Smooth muscle cell of the brain vasculature (primary cell): ENCODE data around the gene EXO5.
"Not testable (repeated sequence)": the region's sequence is repeated elsewhere in the genome, so short reads cannot be mapped to it uniquely, and the experiment has no call there.

Source experiments
- DNase-seq: peaks from one replicate; pipeline ENCODE4 v3.0.0-alpha.2; 2012; ENCODE audit warnings: low read depth, low spot score

Gene EXO5, protein sequence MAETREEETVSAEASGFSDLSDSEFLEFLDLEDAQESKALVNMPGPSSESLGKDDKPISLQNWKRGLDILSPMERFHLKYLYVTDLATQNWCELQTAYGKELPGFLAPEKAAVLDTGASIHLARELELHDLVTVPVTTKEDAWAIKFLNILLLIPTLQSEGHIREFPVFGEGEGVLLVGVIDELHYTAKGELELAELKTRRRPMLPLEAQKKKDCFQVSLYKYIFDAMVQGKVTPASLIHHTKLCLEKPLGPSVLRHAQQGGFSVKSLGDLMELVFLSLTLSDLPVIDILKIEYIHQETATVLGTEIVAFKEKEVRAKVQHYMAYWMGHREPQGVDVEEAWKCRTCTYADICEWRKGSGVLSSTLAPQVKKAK

DNA sequence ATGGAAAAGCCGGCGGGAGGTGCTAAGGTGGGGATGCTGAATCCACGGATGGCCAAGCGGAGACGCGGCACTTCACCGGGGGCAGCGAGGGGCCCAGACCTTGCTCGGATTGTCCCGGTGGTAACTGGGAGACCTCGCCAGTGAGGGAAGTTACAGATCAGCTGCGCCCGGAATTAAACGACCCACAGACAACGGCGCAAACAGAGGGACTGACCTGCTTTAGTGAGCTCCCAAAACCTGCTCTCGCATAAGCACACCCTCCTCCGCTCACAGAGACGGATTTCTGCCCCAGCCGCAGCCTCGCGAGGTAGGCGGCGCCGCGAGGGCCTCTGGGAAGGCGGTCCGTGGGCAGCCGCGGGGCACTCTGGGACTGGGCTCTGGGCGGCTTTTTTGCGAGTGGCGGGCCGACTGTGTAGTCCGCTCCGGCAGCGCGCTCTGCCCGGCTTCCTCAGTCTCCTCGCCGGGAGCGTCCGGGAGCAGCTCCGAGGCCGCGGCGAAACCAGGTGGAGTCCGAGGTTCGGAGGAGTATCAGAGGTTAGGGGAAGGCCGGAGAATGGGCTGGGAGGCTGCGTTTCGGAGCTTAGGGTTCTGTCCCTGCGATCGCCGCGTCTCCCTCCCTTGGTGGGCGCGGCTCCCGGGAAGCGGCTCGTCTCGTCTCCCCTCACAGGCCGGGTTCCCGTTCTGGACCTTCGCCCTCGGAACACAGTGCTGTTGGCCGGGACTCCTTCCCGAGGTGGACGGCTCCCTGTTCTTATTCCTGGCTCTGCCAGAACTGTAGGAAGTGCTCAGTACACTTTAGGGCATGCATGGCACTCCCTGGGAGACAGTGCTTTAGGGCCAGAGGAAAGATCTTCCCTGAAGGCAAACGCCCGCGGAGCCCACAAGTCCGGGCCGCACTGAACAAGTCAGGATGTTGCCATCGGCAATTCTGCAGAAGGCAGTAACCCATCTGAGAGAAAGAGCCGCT, at the start of gene EXO5:
Gene EXO5 (plus strand): TSS at position 393 of the 967 bp plus-strand sequence. CDS start 5,778 bp downstream, outside the sequence.
- no peak for DNase-seq

DNA sequence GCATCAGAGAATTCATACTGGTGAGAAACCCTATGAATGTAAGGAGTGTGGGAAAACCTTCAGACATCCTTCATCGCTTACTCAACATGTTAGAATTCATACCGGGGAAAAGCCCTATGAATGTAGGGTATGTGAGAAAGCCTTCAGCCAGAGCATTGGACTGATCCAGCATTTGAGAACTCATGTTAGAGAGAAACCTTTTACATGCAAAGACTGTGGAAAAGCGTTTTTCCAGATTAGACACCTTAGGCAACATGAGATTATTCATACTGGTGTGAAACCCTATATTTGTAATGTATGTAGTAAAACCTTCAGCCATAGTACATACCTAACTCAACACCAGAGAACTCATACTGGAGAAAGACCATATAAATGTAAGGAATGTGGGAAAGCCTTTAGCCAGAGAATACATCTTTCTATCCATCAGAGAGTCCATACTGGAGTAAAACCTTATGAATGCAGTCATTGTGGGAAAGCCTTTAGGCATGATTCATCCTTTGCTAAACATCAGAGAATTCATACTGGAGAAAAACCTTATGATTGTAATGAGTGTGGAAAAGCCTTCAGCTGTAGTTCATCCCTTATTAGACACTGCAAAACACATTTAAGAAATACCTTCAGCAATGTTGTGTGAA, 45.5 kb upstream of the EXO5 start:
- no peak for DNase-seq

DNA sequence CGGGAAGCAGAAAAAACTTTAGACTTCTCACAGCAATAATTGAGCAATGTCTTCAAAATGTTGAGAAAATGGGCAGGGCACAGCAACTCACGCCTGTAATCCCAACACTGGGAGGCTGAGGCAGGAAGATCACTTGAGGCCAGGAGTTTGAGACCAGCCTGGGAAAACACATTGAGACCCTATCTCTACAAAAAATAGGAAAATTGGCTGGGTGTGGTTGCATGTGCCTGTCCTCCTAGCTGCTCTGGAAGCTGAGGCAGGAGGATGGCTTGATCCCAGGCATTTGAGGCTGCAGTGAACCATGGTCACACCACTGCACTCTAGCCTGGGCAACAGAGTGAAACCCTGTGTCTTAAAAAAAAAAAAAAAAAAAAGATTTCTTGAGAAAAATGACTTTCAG, 39.2 kb upstream of the EXO5 start:
- DNase-seq: no peak

- no peak for DNase-seq
Measured at GRCh38 chr1:40475268-40475667, 33.3 kb upstream of the EXO5 start.

DNA sequence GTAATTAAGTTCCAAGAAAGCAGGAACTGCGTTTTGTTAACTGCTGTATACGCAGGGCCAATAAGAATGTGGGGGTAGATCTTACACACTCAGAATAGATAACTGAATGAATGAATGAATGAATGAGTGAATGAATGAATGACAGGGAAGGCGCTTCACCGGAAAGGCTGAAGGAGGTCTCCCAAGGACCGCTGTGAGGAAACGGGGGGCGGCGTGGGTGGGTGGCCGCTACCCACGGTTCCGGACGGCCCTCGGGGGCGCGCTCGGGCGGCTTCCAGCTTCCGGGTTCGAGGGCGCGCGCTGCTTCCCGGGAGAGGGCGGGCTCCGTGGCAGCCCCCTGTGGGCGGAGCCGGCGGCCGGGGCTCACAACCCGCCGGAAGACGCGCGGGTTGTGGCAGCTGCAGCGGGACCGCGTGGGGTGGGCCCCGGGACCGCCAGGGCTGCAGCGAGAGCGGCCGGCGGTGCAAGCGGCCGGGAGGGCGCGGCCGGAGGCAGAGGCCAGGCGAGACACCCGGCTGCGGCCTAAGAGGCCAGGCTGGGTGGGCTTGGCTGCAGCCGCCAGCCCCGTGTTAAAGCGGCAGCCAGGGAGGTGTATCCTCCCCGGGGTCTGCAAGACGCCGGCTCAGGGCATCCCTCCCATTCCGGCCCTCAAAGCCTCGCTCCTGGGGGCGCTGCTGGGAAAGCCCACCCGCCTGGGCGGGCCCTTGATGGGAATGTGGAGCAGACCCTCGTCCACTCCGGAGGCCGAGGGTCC, 31.5 kb upstream of the EXO5 start, which contains the start of gene ZFP69:
Gene ZFP69 (plus strand): TSS at position 367 of the 754 bp plus-strand sequence. CDS start 2,072 bp downstream, outside the sequence.
- no peak for DNase-seq

DNA sequence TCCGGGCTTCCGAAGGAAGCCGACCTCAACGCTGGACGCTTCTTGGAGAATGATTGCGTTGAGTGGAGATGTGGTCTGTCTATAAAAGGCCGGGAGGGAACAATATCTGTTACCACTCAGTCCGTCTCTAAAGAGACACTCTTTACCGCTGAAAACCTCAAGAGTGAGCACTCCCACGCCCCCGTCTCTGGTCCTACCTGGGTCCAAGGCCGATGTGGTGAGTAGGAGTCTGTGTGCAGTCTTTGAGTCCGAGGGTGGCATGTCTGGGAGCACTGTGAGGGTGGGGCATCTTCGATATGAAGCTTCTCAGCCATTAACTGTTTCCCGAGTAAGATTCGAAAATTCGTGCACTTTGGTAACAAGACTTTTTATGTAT, 30.9 kb upstream of the EXO5 start:
- DNase-seq: no peak

- no peak for DNase-seq
Measured at GRCh38 chr1:40478276-40478675, 30.3 kb upstream of the EXO5 start.

DNA sequence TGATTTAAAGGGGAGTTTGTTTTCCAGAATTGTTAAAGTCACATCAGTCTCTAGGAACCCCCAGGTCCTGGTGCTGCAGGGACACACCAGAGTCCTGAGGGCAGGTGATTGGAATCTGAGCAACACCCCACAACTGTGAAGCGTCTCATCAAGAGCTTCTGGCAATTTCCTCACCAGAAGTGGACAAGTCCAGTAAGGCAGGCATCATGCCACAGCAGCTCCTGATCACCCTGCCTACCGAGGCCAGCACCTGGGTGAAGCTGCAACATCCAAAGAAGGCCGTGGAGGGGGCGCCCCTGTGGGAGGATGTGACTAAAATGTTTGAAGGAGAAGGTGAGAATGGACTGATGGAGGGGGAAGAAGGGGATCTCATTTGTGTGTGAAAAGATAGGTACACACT, 29.4 kb upstream of the EXO5 start:
- DNase-seq: no peak

GRCh38 chr1:40495315-40495903, 13.2 kb upstream of the EXO5 start:
- no peak for DNase-seq

DNA sequence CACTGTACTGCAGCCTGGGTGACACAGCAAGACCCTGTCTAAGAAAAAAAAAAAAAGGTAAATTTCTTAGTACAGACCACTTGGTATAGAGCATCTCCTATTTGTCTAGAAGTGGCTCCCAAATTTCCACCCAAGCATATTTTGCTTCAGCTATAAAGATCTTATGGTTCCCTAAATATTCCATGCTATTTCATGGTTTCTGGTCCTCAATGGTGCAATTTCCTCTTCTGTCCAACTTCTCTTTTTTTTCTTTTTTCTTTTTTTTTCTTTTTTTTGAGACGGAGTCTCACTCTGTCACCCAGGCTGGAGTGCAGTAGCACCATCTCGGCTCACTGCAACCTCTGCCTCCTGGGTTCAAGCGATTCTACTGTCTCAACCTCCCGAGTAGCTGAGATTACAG, 5.9 kb upstream of the EXO5 start:
- not testable (repeated sequence) for DNase-seq

DNA sequence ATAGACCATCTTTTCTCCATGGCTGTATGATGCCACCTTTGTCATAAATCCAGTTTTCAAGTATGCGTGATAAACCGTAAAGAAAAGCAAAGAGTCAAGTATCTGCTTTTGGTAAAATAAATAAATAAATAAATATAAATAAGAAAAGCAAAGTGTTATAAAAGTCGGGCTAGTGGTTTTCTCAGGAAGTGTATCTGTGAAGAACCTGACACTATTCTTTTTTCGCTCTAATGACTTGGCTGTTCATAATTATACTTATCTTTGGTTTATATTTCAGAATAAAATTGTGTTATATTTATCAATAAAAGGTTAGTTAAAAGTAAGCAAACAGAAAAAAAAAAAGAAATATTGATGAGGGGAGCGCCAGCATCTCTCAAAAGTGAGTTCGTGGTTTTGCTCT, 594 bp upstream of the EXO5 start:
- DNase-seq: no peak

GRCh38 chr1:40519517-40519916, 10.9 kb downstream of the EXO5 start:
- DNase-seq: no peak

GRCh38 chr1:40530735-40531380, 22.3 kb downstream of the EXO5 start:
- DNase-seq: no peak

GRCh38 chr1:40531381-40532061, 23.0 kb downstream of the EXO5 start, which contains the start of gene ZNF684:
Gene ZNF684 (plus strand): TSS chr1:40531637. CDS start chr1:40533167, 1,530 bp downstream.
- peak; percentile 62 for DNase-seq

DNA sequence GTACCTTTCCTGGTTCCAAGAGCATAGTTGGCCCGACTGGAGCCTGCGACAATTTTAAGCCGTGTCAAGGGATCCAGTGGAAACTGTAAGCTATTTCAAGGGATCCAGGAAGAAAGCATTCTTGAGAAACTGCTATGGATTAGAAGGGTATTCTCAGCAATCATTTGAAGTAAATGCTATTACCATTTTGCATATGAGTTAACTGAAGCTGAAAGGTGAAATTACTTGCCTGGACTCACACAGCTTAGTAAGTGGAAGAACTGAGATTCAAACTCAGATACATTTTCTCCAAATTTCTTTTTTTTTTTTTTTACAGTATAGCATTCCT, 23.5 kb downstream of the EXO5 start:
- DNase-seq: no peak

DNA sequence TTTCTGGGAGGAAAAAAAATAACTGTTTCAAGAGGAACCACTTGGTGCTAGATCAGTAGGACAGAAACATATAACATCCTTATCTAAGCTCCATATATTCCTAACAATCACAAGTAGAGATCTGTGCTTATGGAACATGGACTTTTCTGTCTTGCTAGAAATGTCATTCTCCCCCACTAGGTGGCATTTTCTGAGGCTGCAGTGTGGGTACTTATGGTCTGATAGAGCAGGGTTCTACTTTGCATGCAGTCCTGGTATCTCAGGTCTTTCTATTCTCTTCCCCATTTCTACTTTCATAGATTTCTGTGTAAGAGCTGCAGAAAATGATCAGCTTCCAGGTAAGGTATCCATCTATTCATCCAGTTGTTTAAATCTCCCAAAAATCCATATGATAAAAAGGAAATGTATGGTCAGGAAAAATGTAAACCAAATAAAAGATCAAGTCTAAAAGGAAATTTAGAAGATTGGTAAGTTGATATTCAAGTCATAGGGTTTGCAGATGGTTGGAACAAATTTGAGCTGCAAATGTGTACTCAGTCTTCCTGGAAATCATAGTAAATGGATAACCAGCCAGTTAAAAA, 24.4 kb downstream of the EXO5 start:
- DNase-seq: no peak

DNA sequence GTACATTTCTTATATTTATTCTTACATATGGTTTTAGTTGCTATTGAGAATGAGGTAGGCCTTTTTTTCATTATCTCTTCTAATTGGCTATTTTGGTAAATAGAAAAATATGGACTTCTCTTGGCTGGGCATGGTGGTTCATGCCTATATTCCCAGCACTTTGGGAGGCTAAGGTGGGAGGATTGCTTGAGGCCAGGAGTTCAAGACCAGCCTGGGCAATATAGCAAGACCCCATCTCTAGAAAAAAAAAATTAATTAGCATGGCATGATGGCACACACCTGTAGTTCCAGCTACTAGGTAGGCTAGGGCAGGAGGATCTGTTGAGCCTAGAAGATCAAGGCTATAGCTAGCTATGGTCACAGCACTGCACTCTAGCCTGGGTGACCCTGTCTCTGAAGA, 26.0 kb downstream of the EXO5 start:
- DNase-seq: no peak

- DNase-seq: no peak
Measured at GRCh38 chr1:40535732-40536131, 27.2 kb downstream of the EXO5 start.

- no peak for DNase-seq
Measured at GRCh38 chr1:40539338-40539737, 30.8 kb downstream of the EXO5 start.
